ENCODE data around the gene STK32A.

Gene STK32A

GRCh38 chr5:147259837-147260236 lies 25.0 kb downstream of the STK32A start:
- DNase-seq (ENCODE audit: low read depth), result no peak

GRCh38 chr5:147267082-147267832 lies 32.4 kb downstream of the STK32A start:
- no peak for DNase-seq (ENCODE audit: low read depth)

- DNase-seq (ENCODE audit: low read depth), result no peak
These were observed 41.7 kb downstream of the STK32A start for GRCh38 chr5:147276497-147276896.

- DNase-seq (ENCODE audit: low read depth), result no peak
These were observed 51.5 kb downstream of the STK32A start for GRCh38 chr5:147286296-147286695.

- DNase-seq (ENCODE audit: low read depth), result no peak
These were observed 52.3 kb downstream of the STK32A start for GRCh38 chr5:147287110-147287509.

GRCh38 chr5:147290261-147290660 lies 55.4 kb downstream of the STK32A start:
- no peak for DNase-seq (ENCODE audit: low read depth)

- no peak for DNase-seq (ENCODE audit: low read depth)
These were observed 68.4 kb downstream of the STK32A start for GRCh38 chr5:147303251-147303650.

GRCh38 chr5:147303976-147304375 lies 69.2 kb downstream of the STK32A start:
- DNase-seq (ENCODE audit: low read depth), result no peak

- DNase-seq (ENCODE audit: low read depth), result no peak
These were observed 70.3 kb downstream of the STK32A start for GRCh38 chr5:147305147-147305546.

GRCh38 chr5:147306351-147306750 lies 71.5 kb downstream of the STK32A start:
- no peak for DNase-seq (ENCODE audit: low read depth)

GRCh38 chr5:147307170-147307569 lies 72.3 kb downstream of the STK32A start:
- no peak for DNase-seq (ENCODE audit: low read depth)

- DNase-seq (ENCODE audit: low read depth), result no peak
These were observed 74.8 kb downstream of the STK32A start for GRCh38 chr5:147309621-147310020.

GRCh38 chr5:147310059-147310704 lies 75.4 kb downstream of the STK32A start:
- no peak for DNase-seq (ENCODE audit: low read depth)

GRCh38 chr5:147317978-147318684 lies 83.3 kb downstream of the STK32A start:
- no peak for DNase-seq (ENCODE audit: low read depth)

GRCh38 chr5:147321569-147321968 lies 86.7 kb downstream of the STK32A start:
- DNase-seq (ENCODE audit: low read depth), result no peak

- DNase-seq (ENCODE audit: low read depth), result no peak
These were observed 92.6 kb downstream of the STK32A start for GRCh38 chr5:147327421-147327820.

GRCh38 chr5:147327905-147328304 lies 93.1 kb downstream of the STK32A start:
- no peak for DNase-seq (ENCODE audit: low read depth)

GRCh38 chr5:147332658-147333057 lies 97.8 kb downstream of the STK32A start:
- DNase-seq (ENCODE audit: low read depth), result no peak

- no peak for DNase-seq (ENCODE audit: low read depth)
These were observed 102.0 kb downstream of the STK32A start for GRCh38 chr5:147336876-147337275.

- DNase-seq (ENCODE audit: low read depth), result no peak
These were observed 104.5 kb downstream of the STK32A start for GRCh38 chr5:147339313-147339712.

- no peak for DNase-seq (ENCODE audit: low read depth)
These were observed 106.1 kb downstream of the STK32A start for GRCh38 chr5:147340941-147341340.

- DNase-seq (ENCODE audit: low read depth), result no peak
These were observed 106.5 kb downstream of the STK32A start for GRCh38 chr5:147341345-147341744.

GRCh38 chr5:147344861-147345260 lies 110.0 kb downstream of the STK32A start:
- no peak for DNase-seq (ENCODE audit: low read depth)
